GM08714 (cell line): Measurements from ENCODE around the gene SH2D4B.

ENCODE experiments used
- H3K4me3 ChIP-seq: fragments of 200-500 bp; sonication (Bioruptor generic); 2 replicates; pipeline ENCODE4 v1.5.1; 2014; ENCODE audit warnings: mild to moderate bottlenecking, low read length, inconsistent platforms
- ZNF274 ChIP-seq: IDR thresholded peaks from 2 replicates; pipeline ENCODE4 v1.6.1; 2012; ENCODE audit warnings: mild to moderate bottlenecking, low read depth, low read length

The SH2D4B gene

GRCh38 chr10:80500572-80501380 lies 36.9 kb upstream of the SH2D4B start:
- TF ChIP-seq ZNF274, result no peak
- H3K4me3 ChIP-seq, result no peak overlapping the region

GRCh38 chr10:80501381-80501912 lies 36.3 kb upstream of the SH2D4B start:
- no peak for TF ChIP-seq ZNF274
- no peak overlapping the region for H3K4me3 ChIP-seq

DNA sequence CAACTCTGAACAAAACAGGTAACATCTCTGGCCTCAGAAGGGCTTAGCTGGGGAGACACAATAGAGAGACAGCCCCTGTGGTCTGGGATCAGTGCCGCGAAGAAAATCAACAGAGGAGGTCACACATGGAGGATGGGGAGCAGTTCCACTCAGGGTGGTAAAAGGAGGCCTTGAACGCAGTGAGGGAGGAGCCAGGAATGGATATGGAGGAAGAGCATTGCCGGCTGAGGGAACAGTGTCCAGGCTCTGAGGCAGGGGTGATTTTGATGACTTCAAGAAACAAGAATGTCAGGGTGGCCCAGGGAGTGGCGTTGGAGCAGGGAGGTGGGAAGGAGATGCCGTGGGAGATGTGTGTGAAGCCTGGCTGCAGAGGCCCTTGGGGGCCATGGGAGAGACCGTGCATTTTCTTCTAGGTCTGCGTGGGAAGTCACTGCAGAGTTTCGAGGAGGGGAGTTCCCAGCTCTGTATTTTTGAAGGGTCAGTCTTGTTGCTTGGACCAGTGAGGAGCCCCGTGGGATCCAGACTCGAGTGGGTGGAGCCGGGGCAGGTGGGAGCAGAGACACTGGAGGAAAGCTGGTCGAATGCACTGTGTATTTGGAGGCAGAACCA lies 35.7 kb upstream of the SH2D4B start:
- no peak overlapping the region for H3K4me3 ChIP-seq
- TF ChIP-seq ZNF274, result no peak

DNA sequence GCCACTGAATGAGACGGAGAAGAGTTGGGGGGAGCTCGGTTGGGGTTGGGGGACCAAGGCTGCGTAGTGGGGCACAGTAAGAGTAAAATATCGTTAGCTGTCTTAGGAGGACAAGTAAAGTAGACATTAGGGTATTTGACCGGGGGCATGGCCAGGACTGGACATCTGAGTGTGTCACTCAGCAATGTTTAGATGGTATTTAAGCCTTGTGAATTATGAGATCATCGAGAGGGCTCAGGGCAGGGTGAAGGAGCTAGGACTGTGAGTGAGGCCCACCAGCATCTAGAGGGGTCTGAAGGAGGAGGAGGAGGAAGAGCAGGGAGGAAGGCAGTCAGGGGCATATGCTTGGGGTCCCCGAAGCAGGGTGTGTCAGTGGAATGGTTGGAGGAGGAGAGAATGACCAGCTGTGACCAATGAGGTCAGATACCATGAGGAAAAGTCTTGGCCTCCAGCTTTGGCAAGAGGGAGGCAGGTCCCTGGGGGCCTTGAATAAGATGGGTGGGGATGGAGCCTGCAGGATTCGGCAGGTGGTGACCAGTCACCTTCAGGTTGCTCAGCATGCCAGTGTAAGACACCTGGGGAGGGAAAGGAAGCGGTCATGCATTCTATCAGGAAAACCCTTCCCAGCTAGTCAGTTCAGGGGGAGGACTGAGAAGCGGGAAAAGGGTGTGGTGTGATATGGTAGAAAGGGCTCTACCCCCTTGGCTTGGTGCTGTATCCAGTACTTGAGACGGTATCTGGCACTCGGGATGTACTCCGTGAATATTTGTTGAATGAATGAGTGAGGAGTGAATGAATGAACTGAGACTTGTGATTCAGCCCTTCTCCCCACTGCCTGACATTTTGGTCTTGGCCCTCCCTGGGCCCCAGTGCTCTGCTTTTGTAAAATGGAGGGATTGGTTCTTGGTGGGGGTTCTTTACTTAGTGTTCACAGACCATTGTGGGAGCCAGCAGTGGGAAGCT lies 34.8 kb upstream of the SH2D4B start:
- no peak for TF ChIP-seq ZNF274
- no peak overlapping the region for H3K4me3 ChIP-seq

GRCh38 chr10:80503584-80504157 lies 34.0 kb upstream of the SH2D4B start:
- no peak overlapping the region for H3K4me3 ChIP-seq

DNA sequence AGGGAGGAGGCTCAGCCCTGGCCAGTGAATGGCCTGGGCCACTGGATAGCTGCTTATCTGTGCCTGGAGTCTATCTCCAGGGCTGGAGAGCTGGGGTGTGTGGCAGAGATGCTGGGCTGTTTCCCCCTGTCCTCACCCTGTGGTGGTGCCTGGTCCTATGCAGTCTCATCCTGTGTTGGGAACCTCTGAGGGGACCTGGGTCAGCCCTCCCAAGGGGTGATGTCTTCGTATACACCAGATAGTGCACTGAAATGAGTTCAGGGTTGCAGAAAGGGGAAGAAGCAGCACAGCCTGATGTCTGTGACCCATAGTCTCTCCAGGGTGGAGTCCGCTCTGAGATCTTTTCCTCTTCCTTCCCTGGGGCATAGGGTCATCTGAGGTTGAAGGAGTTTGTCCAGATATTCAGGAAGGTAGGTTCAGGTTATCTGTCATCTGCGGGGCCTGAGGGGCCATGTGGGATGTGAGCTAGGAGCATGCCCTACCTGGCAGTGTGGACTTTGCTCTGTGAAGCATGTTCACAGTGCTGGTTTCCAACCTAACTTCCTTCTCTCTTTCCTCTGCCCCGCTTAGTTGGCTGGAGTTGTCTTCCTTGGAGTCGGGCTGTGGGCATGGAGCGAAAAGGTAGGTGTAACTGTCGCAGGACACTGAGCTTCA lies 33.4 kb upstream of the SH2D4B start:
- no peak overlapping the region for H3K4me3 ChIP-seq
- no peak for TF ChIP-seq ZNF274

More at GRCh38 chr10:80503584-80504157, 34.0 kb upstream of the SH2D4B start:
- no peak for TF ChIP-seq ZNF274

DNA sequence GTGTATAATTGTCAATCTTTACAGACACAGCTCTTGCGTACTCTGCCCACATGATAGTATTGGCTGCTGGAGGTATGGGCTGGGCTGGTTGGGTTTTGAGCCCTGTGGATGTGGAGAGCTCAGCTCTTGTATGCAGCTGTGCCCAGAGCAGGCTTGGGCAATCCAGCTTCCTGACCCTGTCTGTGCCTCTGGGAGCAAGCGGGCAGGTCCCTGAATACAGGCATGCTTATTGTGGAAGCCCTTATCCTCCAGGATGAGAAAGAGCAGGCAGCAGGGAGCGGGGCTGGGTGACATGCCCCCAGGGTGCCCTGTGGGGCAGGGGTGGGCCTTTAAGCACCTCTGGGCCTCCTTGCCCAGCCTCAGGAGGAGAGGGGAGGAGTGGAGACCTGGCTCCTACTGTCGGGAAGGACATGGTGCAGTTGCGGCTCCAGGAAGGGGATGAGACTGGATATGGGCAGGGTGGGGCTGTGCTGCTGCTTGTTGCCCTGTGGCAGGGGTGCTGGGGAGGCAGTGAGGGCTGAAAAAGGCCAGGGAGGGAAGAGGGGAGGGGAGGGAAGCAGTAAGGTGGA lies 32.7 kb upstream of the SH2D4B start:
- no peak for TF ChIP-seq ZNF274
- H3K4me3 ChIP-seq, result no peak overlapping the region

DNA sequence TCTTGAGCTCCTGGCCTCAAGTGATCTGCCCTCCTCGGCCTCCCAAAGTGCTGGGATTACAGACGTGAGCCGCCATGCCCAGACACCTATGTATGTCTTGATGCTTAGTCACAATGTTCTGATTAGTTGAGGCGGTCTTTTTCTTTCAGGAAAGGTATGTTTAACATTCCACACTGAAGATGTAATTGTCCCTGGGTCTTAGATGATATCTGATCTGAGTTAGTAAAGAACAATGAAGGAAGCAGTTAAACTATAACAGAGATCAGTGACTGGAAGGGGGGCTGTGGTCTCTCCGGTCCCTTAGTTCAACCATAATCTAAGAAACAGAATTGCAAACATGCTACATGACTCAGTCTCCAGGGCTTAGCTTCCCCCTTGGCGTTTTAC lies 31.5 kb upstream of the SH2D4B start:
- TF ChIP-seq ZNF274, result no peak
- H3K4me3 ChIP-seq, result no peak overlapping the region

- H3K4me3 ChIP-seq, result no peak overlapping the region
- no peak for TF ChIP-seq ZNF274
Observed at GRCh38 chr10:80506836-80507487, 30.7 kb upstream of the SH2D4B start.

DNA sequence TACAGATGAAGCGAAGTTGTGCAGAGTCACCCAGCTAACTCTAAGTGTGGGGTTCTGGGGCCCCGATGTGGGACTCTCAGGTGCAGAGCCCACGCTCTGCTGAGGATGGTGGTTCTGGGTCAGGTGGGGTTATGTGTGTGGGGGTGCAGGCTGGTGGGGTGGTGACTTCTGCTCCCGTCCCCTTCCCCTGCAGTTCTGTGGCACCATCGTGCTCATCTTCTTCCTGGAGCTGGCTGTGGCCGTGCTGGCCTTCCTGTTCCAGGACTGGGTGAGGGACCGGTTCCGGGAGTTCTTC lies 28.6 kb upstream of the SH2D4B start:
- no peak overlapping the region for H3K4me3 ChIP-seq

GRCh38 chr10:80509403-80510161 lies 28.1 kb upstream of the SH2D4B start:
- TF ChIP-seq ZNF274, result no peak
- H3K4me3 ChIP-seq, result no peak overlapping the region

More for the DNA sequence above, 28.6 kb upstream of the SH2D4B start:
- TF ChIP-seq ZNF274, result no peak

GRCh38 chr10:80512031-80512526 lies 25.6 kb upstream of the SH2D4B start:
- no peak overlapping the region for H3K4me3 ChIP-seq
- no peak for TF ChIP-seq ZNF274
